Gastrocnemius medialis (tissue), 4 donors: ENCODE measurements around the gene EPHA4.

Source experiments
- CTCF ChIP-seq, 5 experiments: fragments of 450-650 bp in 3 of 5; fragments of 200-600 bp in 2 of 5; sonication (generic) in 2 of 5; IDR thresholded peaks in 4 of 5; conservative IDR thresholded peaks in 1 of 5; 1 replicate in 4 of 5; 2 replicates in 1 of 5; pipeline ENCODE4 v1.5.1; 2016 to 2019; ENCODE audit warnings: antibody characterized with exemption in 5 of 5, mild to moderate bottlenecking in 3 of 5, moderate library complexity in 3 of 5
- POLR2A ChIP-seq, 2 donors: fragments of 450-650 bp; IDR thresholded peaks; one replicate each; pipeline ENCODE4 v1.6.1; 2017; ENCODE audit warnings: antibody characterized with exemption in 2 of 2, mild to moderate bottlenecking in 2 of 2, moderate library complexity in 2 of 2

DNA sequence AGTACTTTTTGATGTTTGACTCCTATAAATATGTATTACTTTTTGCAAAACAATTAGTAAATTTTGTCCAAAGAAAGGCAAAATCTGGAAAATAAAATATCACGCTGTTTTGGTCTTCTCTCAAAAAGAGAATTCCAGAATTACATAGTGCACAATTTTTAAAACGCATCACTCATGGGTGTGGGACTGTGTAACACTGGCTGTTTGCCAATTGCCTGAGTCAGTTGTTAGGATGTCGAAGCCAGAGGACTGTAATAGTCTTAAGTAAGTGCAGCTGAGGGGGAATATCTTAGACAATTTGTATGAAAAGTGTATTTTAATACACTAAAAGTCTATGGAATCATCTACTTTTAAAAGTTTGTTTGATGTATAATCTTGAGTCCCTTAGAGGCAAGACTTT lies 24.1 kb upstream of the EPHA4 start:
- TF ChIP-seq CTCF (IDR thresholded peaks at IDR 0.05 in 4 of 5, conservative IDR thresholded peaks at IDR 0.05 in 1 of 5) (no peak), POLR2A (IDR thresholded peaks at IDR 0.05) (no peak)
